AG04450 (cell line): ENCODE measurements around the gene ATXN10. TPM values are rescaled to one million over a fixed set of nuclear protein-coding genes. Genes with fewer than 3 reads are reported as not detected.

ENCODE experiments used
- CTCF ChIA-PET: fragments of 300-600, 350-600 bp; formaldehyde crosslinking; extraction: SDS; loops from one replicate; lab custom pipeline; 2022; ENCODE audit warnings: antibody characterized with exemption, inconsistent platforms; lab: Charles Lee
- POLR2A ChIA-PET: fragments of 350-600 bp; formaldehyde crosslinking; extraction: SDS; loops from one replicate; lab custom pipeline; 2021; ENCODE audit warnings: antibody characterized with exemption, inconsistent platforms; lab: Yijun Ruan, JAX
- DNase-seq: peaks from one replicate; pipeline ENCODE4 v3.0.0-alpha.2; 2011; ENCODE audit warnings: low read depth, low spot score
- H3K27ac ChIP-seq: one replicate; pipeline ENCODE4 v1.5.1; 2012; ENCODE audit warnings: low read depth, low read length, control low read depth
- H3K27me3 ChIP-seq: one replicate; pipeline ENCODE4 v1.6.0; 2012; ENCODE audit warnings: low read length; ENCODE audit not compliant: control insufficient read depth, insufficient read depth
- H3K4me3 ChIP-seq: 2 replicates; pipeline ENCODE4 v1.5.1; 2011; ENCODE audit warnings: mild to moderate bottlenecking, low read depth, low read length, control low read depth
- H3K9me3 ChIP-seq: 2 replicates; pipeline ENCODE4 v1.5.1; 2012; ENCODE audit warnings: low read length; ENCODE audit not compliant: control insufficient read depth, insufficient read depth
- CTCF ChIP-seq: IDR thresholded peaks from 2 replicates; pipeline ENCODE4 v1.5.1; 2011; ENCODE audit warnings: low read depth, low read length, control low read depth, inconsistent platforms
- polyA plus RNA-seq: library from polyadenylated mRNA; depleted of rRNA; stranded (reverse); fragments of >200 nt; gene quantifications from 2 replicates; pipeline ENCODE4 v1.2.3, GENCODE V29; 2011

ATXN10 gene
- polyA plus RNA-seq, 1 experiment: 521 TPM

GRCh38 chr22:45877651-45878050, 206.0 kb downstream of the ATXN10 start:
- no peak for TF ChIP-seq CTCF
- peaks cover 56% of the 10 kb centered on the region for H3K27me3 ChIP-seq
- POLR2A ChIA-PET: no interaction called here
- DNase-seq: no peak
- no peaks in the 10 kb centered on the region; the same call in 1 of the 2 replicates for H3K9me3 ChIP-seq
- H3K27ac ChIP-seq: no peak overlapping the region
- no peak overlapping the region for H3K4me3 ChIP-seq
- CTCF ChIA-PET: interaction anchor here (0.8 to 1.6 kb wide), 2 partner anchors 13 to 14 kb away, joined by 4 to 5 read pairs; no protein-coding TSS in a partner anchor

DNA sequence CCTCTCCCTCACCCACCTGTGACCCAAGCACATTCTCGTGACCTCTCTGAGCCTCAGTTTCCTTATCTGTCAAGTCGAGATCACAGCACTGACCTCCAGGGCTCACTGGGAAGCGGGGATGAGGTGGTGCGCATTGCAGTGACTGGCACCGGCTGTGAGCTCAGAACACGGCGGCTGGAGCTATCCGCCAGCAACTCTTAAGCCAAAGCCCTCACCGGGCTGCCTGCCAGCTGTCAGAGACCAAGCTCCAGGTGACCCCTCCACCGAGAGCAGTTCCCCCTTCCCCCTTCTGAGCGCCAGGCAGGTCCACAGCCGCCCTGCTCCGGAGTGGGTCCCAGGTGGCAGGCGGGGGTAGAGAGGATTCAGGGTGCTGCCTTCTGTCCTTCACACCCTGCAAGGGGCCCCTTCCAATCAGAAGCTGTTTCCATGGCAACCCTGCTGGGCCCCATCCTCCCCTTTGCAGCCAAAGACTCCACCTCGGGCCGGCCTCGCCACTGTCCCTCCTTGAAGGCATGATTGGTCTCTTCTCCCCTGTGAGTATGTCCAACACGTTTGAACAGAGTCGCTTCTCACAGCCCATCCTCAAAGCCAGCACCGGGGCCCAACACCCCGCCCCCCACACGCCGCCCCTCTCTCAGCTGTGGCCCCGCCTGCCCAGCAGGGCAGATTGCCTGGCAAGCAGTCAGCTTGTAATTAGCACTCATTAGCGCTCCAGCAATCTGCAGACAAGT, 206.6 kb downstream of the ATXN10 start:
- ChIA-PET CTCF (interaction anchor here (0.8 to 1.6 kb wide), 3 partner anchors 14 to 15 kb away, joined by 4 to 5 read pairs (median 4); no protein-coding TSS in a partner anchor), POLR2A (no interaction called here)
- DNase-seq: no peak
- no peak for TF ChIP-seq CTCF
- no peaks in the 10 kb centered on the region; the same call in 1 of the 2 replicates for H3K9me3 ChIP-seq
- H3K27ac ChIP-seq: no peak overlapping the region
- H3K4me3 ChIP-seq: no peak overlapping the region
- H3K27me3 ChIP-seq: peaks cover 58% of the 10 kb centered on the region

GRCh38 chr22:45878901-45879551, 207.4 kb downstream of the ATXN10 start:
- ChIA-PET CTCF (interaction anchor here (0.5 to 1.3 kb wide), 2 partner anchors 12 to 15 kb away, joined by 3 to 4 read pairs; no protein-coding TSS in a partner anchor), POLR2A (no interaction called here)
- Histone ChIP-seq H3K9me3 (no peaks in the 10 kb centered on the region; the same call in 1 of the 2 replicates), H3K27ac (no peak overlapping the region), H3K4me3 (no peak overlapping the region), H3K27me3 (peaks cover 58% of the 10 kb centered on the region)
- DNase-seq: no peak
- no peak for TF ChIP-seq CTCF

DNA sequence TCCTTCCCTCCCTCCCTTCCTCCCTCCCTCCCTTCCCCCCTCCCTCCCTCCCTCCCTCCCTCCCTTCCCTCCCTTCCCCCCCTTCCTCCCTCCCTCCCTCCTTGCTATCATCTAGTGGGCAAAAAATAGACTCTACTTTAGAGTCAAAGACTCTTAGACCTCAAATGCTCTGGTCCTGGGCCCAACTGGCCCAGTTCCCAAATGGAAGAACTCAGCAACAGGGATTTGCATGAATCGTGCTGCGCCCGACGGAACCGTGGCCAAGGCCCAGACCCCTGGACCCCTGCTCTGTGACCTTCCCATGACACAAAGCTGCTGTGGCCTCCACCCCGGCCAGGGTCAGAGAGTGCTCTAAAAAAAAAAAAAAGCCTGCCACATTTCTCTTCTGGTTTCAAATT, 207.9 kb downstream of the ATXN10 start:
- ChIA-PET POLR2A (no interaction called here), CTCF (interaction anchor here (1.3 kb wide), 1 partner anchor 16 kb away, joined by 4 read pairs; no protein-coding TSS in a partner anchor)
- Histone ChIP-seq H3K27me3 (peaks cover 60% of the 10 kb centered on the region), H3K9me3 (no peaks in the 10 kb centered on the region; the same call in 1 of the 2 replicates), H3K4me3 (no peak overlapping the region), H3K27ac (no peak overlapping the region)
- no peak for DNase-seq
- TF ChIP-seq CTCF: no peak
